RWPE2 (cell line): ENCODE measurements around the gene AOX1.

Source experiments
- ATAC-seq: fragments of 200-7000 bp; cut with Tn5 transposase; 3 replicates; pipeline ENCODE4 v1.9.1; 2021; ENCODE audit warnings: low read depth
- DNase-seq: peaks from one replicate; pipeline ENCODE4 v3.0.0-alpha.2; 2020; ENCODE audit warnings: low spot score
- H3K27ac ChIP-seq: fragments of 450-650 bp; 2 replicates; pipeline ENCODE4 v1.5.1; 2017; ENCODE audit warnings: mild to moderate bottlenecking; ENCODE audit not compliant: poor library complexity, severe bottlenecking
- H3K27me3 ChIP-seq: fragments of 250-450 bp; sonication (Bioruptor Pico); 2 replicates; pipeline ENCODE4 v1.5.1; 2021; ENCODE audit warnings: mild to moderate bottlenecking, moderate library complexity; ENCODE audit not compliant: insufficient read depth, poor library complexity, severe bottlenecking
- H3K36me3 ChIP-seq: fragments of 250-450 bp; sonication (Bioruptor Pico); 2 replicates; pipeline ENCODE4 v1.5.1; 2020; ENCODE audit warnings: low read depth, mild to moderate bottlenecking, moderate library complexity
- H3K4me1 ChIP-seq: fragments of 250-450 bp; sonication (Bioruptor Pico); 2 replicates; pipeline ENCODE4 v1.5.1; 2021; ENCODE audit warnings: mild to moderate bottlenecking, moderate library complexity; ENCODE audit not compliant: insufficient read depth, poor library complexity, severe bottlenecking
- H3K4me3 ChIP-seq: fragments of 250-450 bp; sonication (Bioruptor Pico); 2 replicates; pipeline ENCODE4 v1.5.1; 2021; ENCODE audit warnings: mild to moderate bottlenecking, moderate library complexity; ENCODE audit not compliant: severe bottlenecking
- H3K9me3 ChIP-seq: fragments of 250-450 bp; sonication (Bioruptor Pico); 2 replicates; pipeline ENCODE4 v1.5.1; 2021; ENCODE audit warnings: mild to moderate bottlenecking, moderate library complexity; ENCODE audit not compliant: severe bottlenecking
- TF ChIP-seq, protein P1 (sequence below): fragments of 450-650 bp; IDR thresholded peaks from one replicate; pipeline ENCODE4 v1.5.1; 2017; ENCODE audit warnings: mild to moderate bottlenecking, moderate library complexity; ENCODE audit not compliant: poor library complexity, severe bottlenecking

AOX1 gene

DNA sequence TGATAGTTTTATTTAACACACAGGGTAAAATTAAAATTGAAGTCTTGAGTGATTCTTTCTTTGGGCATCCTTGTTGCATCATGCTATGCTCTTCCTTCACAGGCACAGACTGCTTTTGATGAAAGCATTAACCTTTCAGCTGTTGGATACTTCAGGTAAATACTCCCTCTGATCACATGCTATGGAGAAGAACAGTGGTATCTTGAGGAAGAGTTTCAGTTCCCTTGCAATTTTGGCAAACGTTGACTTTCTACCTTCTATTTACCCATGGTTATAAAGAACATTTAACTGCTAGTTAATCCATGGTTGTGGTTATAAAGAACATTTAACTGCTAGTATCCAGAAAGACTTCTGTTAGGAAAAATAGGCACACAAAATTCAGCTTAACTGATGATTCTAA lies 75.7 kb downstream of the AOX1 start:
- Histone ChIP-seq H3K36me3 (no peaks in the 10 kb centered on the region), H3K9me3 (no peaks in the 10 kb centered on the region), H3K4me1 (peaks cover 15% of the 10 kb centered on the region), H3K4me3 (no peak overlapping the region), H3K27ac (no peak overlapping the region), H3K27me3 (no peaks in the 10 kb centered on the region)
- DNase-seq (no peak), ATAC-seq (no peak)
- TF ChIP-seq, protein P1, sequence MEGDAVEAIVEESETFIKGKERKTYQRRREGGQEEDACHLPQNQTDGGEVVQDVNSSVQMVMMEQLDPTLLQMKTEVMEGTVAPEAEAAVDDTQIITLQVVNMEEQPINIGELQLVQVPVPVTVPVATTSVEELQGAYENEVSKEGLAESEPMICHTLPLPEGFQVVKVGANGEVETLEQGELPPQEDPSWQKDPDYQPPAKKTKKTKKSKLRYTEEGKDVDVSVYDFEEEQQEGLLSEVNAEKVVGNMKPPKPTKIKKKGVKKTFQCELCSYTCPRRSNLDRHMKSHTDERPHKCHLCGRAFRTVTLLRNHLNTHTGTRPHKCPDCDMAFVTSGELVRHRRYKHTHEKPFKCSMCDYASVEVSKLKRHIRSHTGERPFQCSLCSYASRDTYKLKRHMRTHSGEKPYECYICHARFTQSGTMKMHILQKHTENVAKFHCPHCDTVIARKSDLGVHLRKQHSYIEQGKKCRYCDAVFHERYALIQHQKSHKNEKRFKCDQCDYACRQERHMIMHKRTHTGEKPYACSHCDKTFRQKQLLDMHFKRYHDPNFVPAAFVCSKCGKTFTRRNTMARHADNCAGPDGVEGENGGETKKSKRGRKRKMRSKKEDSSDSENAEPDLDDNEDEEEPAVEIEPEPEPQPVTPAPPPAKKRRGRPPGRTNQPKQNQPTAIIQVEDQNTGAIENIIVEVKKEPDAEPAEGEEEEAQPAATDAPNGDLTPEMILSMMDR: no peak

DNA sequence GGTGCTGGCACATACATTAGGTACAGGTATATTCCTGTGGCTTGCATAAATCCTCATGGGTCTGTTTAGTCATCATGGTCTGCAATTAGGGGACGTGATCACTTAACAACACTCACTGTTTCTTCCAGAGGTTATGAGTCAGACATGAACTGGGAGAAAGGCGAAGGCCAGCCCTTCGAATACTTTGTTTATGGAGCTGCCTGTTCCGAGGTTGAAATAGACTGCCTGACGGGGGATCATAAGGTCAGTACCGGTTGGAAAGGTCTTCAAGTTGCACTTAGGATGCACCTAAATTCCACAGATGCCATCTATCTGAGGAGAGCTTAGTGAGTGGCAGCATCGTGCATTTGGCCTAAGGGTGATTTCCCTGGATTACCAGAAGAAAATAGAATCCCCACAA lies 76.9 kb downstream of the AOX1 start:
- Histone ChIP-seq H3K4me1 (peaks cover 15% of the 10 kb centered on the region), H3K9me3 (no peaks in the 10 kb centered on the region), H3K27me3 (no peaks in the 10 kb centered on the region), H3K27ac (peak overlapping the region; percentile 80), H3K36me3 (no peaks in the 10 kb centered on the region), H3K4me3 (no peak overlapping the region)
- ATAC-seq (peak; percentile 96), DNase-seq (peak; percentile 81)
- TF ChIP-seq, protein P1: no peak

DNA sequence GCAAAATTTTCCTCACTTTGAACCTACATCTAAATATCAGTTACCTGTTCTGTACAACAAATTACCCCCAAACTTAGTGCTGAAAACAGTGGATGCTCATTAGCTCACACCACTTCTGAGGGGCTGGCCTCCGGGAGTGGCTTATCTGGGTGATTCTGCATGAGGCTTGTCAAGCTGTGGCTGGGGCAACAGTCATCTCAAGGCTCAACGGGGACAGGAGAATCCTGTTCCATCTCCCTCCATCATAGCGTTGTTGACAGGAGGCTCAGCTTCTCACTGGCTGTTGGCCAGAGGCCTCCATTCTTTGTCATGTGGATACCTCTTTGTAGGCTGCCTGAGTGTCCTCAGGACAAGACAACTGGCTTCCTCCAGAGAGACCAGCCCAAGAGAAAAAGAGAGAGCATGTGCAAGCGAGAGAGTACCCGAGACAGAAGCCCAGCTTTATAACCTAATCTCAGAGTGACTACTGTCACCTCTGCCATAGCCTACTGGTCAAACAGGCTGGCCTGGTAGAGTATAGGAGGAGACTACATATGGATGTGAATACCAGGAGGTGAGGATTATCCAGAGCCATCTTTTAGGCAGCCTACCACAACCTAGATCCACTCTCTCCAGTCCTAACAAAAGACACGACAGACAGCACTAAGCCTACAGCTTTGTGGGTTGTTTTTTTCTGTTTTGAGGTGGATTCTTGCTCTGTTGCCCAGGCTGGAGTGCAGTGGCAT lies 79.1 kb downstream of the AOX1 start:
- Histone ChIP-seq H3K27ac (no peak overlapping the region), H3K4me1 (peaks cover 15% of the 10 kb centered on the region), H3K9me3 (no peaks in the 10 kb centered on the region), H3K27me3 (no peaks in the 10 kb centered on the region), H3K4me3 (no peak overlapping the region), H3K36me3 (no peaks in the 10 kb centered on the region)
- no peak for DNase-seq
- TF ChIP-seq, protein P1: no peak
- no peak for ATAC-seq

DNA sequence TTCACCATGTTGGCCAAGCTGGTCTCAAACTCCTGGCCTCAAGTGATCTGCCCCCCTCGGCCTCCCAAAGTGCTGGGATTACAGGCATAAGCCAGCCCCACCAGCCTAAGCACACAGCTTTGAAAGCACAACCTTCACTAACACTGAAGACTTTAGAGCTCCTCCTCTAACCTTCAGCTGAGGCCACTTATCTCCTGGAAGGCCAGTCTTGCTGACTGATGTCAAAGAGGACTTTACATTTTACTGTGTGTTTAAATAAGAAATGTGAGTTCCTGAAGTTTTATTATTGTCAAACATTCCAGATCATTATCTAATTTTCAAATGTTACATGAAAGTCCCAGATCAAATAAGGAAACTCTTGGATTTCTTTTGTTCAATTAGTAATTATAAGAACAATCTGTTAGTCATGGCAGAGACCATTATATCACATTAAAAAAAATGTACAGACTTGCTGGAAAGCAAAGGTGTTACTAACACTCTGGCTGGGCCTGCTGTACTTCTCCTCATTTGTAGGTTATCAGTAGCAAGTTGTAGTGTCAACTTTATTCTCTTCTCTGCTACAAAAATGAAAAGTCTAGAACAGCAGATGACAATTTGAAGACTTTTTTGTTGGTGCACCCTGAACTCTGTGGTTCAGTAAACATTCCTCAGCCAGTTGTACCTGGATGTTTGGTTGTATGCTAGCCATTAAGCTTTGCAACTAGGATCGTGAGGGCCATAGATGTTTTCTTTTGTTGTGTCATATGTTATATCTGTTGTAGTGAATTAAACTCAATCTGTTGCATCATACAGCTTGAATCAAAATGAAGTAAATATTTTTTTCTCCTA lies 80.0 kb downstream of the AOX1 start:
- Histone ChIP-seq H3K36me3 (no peaks in the 10 kb centered on the region), H3K27me3 (no peaks in the 10 kb centered on the region), H3K9me3 (no peaks in the 10 kb centered on the region), H3K27ac (no peak overlapping the region), H3K4me3 (no peak overlapping the region), H3K4me1 (peaks cover 15% of the 10 kb centered on the region)
- no peak for DNase-seq
- ATAC-seq: no peak
- TF ChIP-seq, protein P1: no peak
